ENCODE results near the gene CHCHD6. TPM values are rescaled to one million over a fixed set of nuclear protein-coding genes. Genes with fewer than 3 reads are reported as not detected.

CHCHD6 gene
- total RNA-seq, 2 experiments from 2014 or later = 16.6 to 21.2 TPM

DNA sequence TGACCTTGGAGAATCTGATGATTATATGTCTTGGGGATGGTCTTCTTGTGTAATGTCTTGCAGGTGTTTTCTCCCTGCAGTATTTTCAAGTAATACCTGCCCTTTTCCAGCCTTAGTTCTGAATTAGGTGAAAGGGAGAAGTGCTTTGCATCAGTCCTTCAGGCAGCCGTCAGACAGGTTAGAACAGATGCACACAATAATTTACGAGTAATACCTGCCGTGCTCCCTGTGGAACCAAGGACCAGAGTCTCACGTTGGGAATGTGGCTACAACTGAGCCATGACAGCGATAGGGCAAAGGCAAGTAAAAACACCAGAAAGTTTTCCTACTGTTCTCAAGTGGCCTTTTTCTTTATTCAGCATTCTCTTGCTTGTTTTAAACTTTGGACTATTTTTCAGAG, 69.1 kb downstream of the CHCHD6 start:
- H3K27me3 Mint-ChIP-seq = no peaks in the 10 kb centered on the region

DNA sequence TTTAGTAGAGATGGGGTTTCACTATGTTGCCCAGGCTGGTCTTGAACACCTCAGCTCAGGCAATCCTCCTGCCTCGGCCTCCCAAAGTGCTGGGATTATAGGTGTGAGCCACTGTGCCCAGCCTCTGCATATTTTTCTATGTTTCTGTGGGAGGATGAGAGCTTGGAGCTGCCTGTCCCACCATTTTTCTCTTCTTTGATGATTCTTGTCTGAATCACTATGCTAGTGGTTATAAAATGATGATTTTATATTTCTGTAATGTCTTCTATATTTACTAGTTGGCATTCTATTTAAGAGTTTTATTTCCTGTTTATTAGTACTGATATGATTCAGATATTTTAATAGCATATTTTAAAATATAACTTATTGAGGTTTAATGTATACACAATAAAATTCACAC, 69.7 kb downstream of the CHCHD6 start:
- POLR2A ChIA-PET = no interaction called here

More for the DNA sequence above, 69.1 kb downstream of the CHCHD6 start:
- DNase-seq (no peak), ATAC-seq (no peak)
- ChIA-PET CTCF (no interaction called here), POLR2A (no interaction called here)
- intact Hi-C loops (cut with micrococcal nuclease) = no loop called here
- H3K4me3 Mint-ChIP-seq = no peak overlapping the region
- TF ChIP-seq, protein P1, sequence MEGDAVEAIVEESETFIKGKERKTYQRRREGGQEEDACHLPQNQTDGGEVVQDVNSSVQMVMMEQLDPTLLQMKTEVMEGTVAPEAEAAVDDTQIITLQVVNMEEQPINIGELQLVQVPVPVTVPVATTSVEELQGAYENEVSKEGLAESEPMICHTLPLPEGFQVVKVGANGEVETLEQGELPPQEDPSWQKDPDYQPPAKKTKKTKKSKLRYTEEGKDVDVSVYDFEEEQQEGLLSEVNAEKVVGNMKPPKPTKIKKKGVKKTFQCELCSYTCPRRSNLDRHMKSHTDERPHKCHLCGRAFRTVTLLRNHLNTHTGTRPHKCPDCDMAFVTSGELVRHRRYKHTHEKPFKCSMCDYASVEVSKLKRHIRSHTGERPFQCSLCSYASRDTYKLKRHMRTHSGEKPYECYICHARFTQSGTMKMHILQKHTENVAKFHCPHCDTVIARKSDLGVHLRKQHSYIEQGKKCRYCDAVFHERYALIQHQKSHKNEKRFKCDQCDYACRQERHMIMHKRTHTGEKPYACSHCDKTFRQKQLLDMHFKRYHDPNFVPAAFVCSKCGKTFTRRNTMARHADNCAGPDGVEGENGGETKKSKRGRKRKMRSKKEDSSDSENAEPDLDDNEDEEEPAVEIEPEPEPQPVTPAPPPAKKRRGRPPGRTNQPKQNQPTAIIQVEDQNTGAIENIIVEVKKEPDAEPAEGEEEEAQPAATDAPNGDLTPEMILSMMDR (IDR thresholded peaks at IDR 0.05) = no peak
- H3K36me3 Mint-ChIP-seq (ENCODE audit: low read depth) = peaks cover 19% of the 10 kb centered on the region
- no peaks in the 10 kb centered on the region for H3K4me1 Mint-ChIP-seq (ENCODE audit: low read depth)
- H3K27ac Mint-ChIP-seq = no peak overlapping the region
- peaks cover 23% of the 10 kb centered on the region for H3K9me3 Mint-ChIP-seq

DNA sequence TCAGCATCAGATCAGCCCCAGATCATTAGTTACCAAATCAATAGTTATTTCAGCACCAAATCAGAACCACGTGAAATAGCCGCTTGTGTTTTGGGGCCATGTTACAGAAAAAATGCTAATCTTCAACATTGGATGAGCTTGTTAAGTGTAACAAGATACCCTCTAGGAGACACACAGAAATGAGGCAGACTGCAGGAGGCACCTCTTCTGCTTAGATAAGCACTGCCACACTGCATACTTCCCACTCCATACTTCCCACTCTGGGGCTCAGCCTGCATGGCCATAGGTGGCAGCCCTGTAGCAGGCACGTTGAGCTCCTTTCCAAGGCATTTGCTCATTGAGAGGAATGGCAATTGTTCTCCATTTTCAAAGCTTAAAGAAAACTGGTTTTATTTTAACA, 73.3 kb downstream of the CHCHD6 start:
- H3K4me3 Mint-ChIP-seq = no peak overlapping the region
- DNase-seq = no peak
- TF ChIP-seq, protein P1 (IDR thresholded peaks at IDR 0.05) = no peak
- intact Hi-C loops (cut with micrococcal nuclease) = no loop called here
- H3K4me1 Mint-ChIP-seq (ENCODE audit: low read depth) = no peaks in the 10 kb centered on the region
- ChIA-PET CTCF (no interaction called here), POLR2A (no interaction called here)
- no peak overlapping the region for H3K27ac Mint-ChIP-seq
- ATAC-seq = no peak
- peaks cover 8% of the 10 kb centered on the region for H3K36me3 Mint-ChIP-seq (ENCODE audit: low read depth)
- no peaks in the 10 kb centered on the region for H3K27me3 Mint-ChIP-seq
- H3K9me3 Mint-ChIP-seq = peaks cover 5% of the 10 kb centered on the region

More for the DNA sequence above, 69.7 kb downstream of the CHCHD6 start:
- CTCF ChIA-PET = no interaction called here
- no peak for ATAC-seq
- TF ChIP-seq, protein P1 (IDR thresholded peaks at IDR 0.05) = no peak
- Mint-ChIP-seq H3K27ac (no peak overlapping the region), H3K4me1 (ENCODE audit: low read depth) (no peaks in the 10 kb centered on the region), H3K36me3 (ENCODE audit: low read depth) (peaks cover 19% of the 10 kb centered on the region), H3K4me3 (no peak overlapping the region), H3K9me3 (peaks cover 18% of the 10 kb centered on the region), H3K27me3 (no peaks in the 10 kb centered on the region)
- intact Hi-C loops (cut with micrococcal nuclease) = no loop called here
- DNase-seq = no peak

DNA sequence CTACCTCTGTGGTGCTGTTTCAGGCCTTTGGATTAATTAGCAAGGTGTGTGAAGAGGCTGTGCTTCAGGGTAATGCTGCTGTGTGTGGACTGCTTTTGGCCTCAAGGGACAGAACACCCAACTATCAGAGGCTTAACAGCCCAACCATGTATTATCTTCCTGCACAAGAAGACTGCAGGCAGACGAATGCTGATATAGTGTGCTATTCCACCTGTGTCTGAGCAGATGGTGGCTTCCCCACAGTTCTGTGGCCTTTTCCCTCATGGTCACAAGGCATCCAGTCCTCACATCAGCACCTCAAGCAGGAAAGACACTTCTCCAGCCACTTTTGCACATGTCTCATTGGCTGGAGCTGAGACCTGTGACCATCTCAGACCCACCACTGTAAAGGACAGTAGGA, 76.6 kb downstream of the CHCHD6 start:
- DNase-seq = no peak
- POLR2A ChIA-PET = no interaction called here
- ATAC-seq = no peak
- intact Hi-C loops (cut with micrococcal nuclease) = no loop called here
- Mint-ChIP-seq H3K4me1 (ENCODE audit: low read depth) (peaks cover 11% of the 10 kb centered on the region), H3K9me3 (no peaks in the 10 kb centered on the region), H3K27ac (no peak overlapping the region), H3K36me3 (ENCODE audit: low read depth) (peaks cover 8% of the 10 kb centered on the region), H3K4me3 (no peak overlapping the region), H3K27me3 (no peaks in the 10 kb centered on the region)
- CTCF ChIA-PET = no interaction called here
- TF ChIP-seq, protein P1 (IDR thresholded peaks at IDR 0.05) = no peak

DNA sequence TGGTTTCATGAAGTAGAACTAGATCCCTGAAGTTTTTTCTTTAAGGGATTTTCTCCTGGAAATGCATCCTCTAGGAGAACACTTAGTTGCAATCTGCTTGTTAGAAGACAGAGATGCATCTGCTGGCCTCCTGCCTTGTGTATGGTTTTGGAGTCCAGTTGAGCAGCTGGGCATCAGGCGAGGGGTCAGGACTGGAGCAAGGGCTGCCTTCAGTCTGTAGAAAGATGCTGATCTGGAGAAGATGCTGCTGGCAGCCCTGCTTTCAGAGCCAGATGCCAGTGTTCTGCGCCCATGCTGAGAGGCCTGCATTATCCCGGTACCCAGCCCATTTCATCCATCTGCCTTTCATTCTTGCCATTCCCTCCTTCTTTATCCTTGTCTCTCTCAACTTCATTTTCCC, 77.4 kb downstream of the CHCHD6 start:
- Mint-ChIP-seq H3K4me3 (no peak overlapping the region), H3K27me3 (no peaks in the 10 kb centered on the region), H3K4me1 (ENCODE audit: low read depth) (peaks cover 11% of the 10 kb centered on the region), H3K27ac (no peak overlapping the region), H3K36me3 (ENCODE audit: low read depth) (peaks cover 8% of the 10 kb centered on the region), H3K9me3 (peaks cover 1% of the 10 kb centered on the region)
- TF ChIP-seq, protein P1 (IDR thresholded peaks at IDR 0.05) = no peak
- intact Hi-C loops (cut with micrococcal nuclease) = no loop called here
- ChIA-PET POLR2A (interaction anchor here (0.6 kb wide), 1 partner anchor 113 kb away, joined by 3 read pairs; no protein-coding TSS in a partner anchor), CTCF (no interaction called here)
- ATAC-seq (no peak), DNase-seq (no peak)

All from activated CD8-positive, alpha-beta T cell treated with anti-CD3 and anti-CD28 coated beads for 36 hours (primary cell).